ENCODE results near the gene DNM3.

The DNM3 gene

GRCh38 chr1:172335377-172335776 is 494.1 kb downstream of the DNM3 start:
- no peak for TF ChIP-seq TCF12 (IDR thresholded peaks at IDR 0.05; ENCODE audit: low read depth)

- TF ChIP-seq REST (IDR thresholded peaks at IDR 0.05; ENCODE audit: low read depth): no peak
- TF ChIP-seq EP300 (IDR thresholded peaks at IDR 0.05; ENCODE audit: borderline replicate concordance): no peak
- no peak for TF ChIP-seq TAF1 (IDR thresholded peaks at IDR 0.05; ENCODE audit: low read depth)
- TF ChIP-seq TCF12 (IDR thresholded peaks at IDR 0.05; ENCODE audit: low read depth): no peak
- TF ChIP-seq NFIC (IDR thresholded peaks at IDR 0.05): no peak
- no peak for TF ChIP-seq ZBTB7A (IDR thresholded peaks at IDR 0.05; ENCODE audit: low read depth)
- no peak for TF ChIP-seq RAD21 (IDR thresholded peaks at IDR 0.05; ENCODE audit: low read depth)
- TF ChIP-seq EGR1 (IDR thresholded peaks at IDR 0.05): no peak
- no peak for TF ChIP-seq YY1 (IDR thresholded peaks at IDR 0.05; ENCODE audit: low read depth)
- no peak for TF ChIP-seq TEAD4 (IDR thresholded peaks at IDR 0.05)
- TF ChIP-seq FOXM1 (IDR thresholded peaks at IDR 0.05; ENCODE audit: borderline replicate concordance, low read depth): no peak
- no peak for TF ChIP-seq USF1 (IDR thresholded peaks at IDR 0.05)
- TF ChIP-seq CREB1 (IDR thresholded peaks at IDR 0.05; ENCODE audit: low read depth): no peak
- no peak for TF ChIP-seq MAX (IDR thresholded peaks at IDR 0.05)
- no peak for TF ChIP-seq CEBPB (IDR thresholded peaks at IDR 0.05)
These were observed 497.0 kb downstream of the DNM3 start for GRCh38 chr1:172338295-172338735.

GRCh38 chr1:172339842-172340241 is 498.5 kb downstream of the DNM3 start:
- TF ChIP-seq FOXM1 (IDR thresholded peaks at IDR 0.05; ENCODE audit: borderline replicate concordance, low read depth): no peak
- TF ChIP-seq TCF12 (IDR thresholded peaks at IDR 0.05; ENCODE audit: low read depth): no peak
- 0 out of 2 replicates have a peak, but pooled peaks have one; percentile 22 for TF ChIP-seq CEBPB (IDR thresholded peaks at IDR 0.05)
- TF ChIP-seq CREB1 (IDR thresholded peaks at IDR 0.05; ENCODE audit: low read depth): no peak

- TF ChIP-seq ZBTB7A (IDR thresholded peaks at IDR 0.05; ENCODE audit: low read depth): no peak
- no peak for TF ChIP-seq REST (IDR thresholded peaks at IDR 0.05; ENCODE audit: low read depth)
- no peak for TF ChIP-seq EP300 (IDR thresholded peaks at IDR 0.05; ENCODE audit: borderline replicate concordance)
- TF ChIP-seq FOXM1 (IDR thresholded peaks at IDR 0.05; ENCODE audit: borderline replicate concordance, low read depth): no peak
- no peak for TF ChIP-seq TAF1 (IDR thresholded peaks at IDR 0.05; ENCODE audit: low read depth)
- TF ChIP-seq CEBPB (IDR thresholded peaks at IDR 0.05): no peak
These were observed 499.2 kb downstream of the DNM3 start for GRCh38 chr1:172340520-172340919.

- TF ChIP-seq TAF1 (IDR thresholded peaks at IDR 0.05; ENCODE audit: low read depth): no peak
- TF ChIP-seq REST (IDR thresholded peaks at IDR 0.05; ENCODE audit: low read depth): no peak
- no peak for TF ChIP-seq CREB1 (IDR thresholded peaks at IDR 0.05; ENCODE audit: low read depth)
- TF ChIP-seq YY1 (IDR thresholded peaks at IDR 0.05; ENCODE audit: low read depth): no peak
- no peak for TF ChIP-seq EP300 (IDR thresholded peaks at IDR 0.05; ENCODE audit: borderline replicate concordance)
- no peak for TF ChIP-seq RAD21 (IDR thresholded peaks at IDR 0.05; ENCODE audit: low read depth)
- TF ChIP-seq NFIC (IDR thresholded peaks at IDR 0.05): no peak
- TF ChIP-seq CEBPB (IDR thresholded peaks at IDR 0.05): no peak
- TF ChIP-seq ZBTB7A (IDR thresholded peaks at IDR 0.05; ENCODE audit: low read depth): no peak
These were observed 500.4 kb downstream of the DNM3 start for GRCh38 chr1:172341697-172342096.
